Nephron (organoid): ENCODE results near the gene PROK2.
A peak's percentile ranks its signal among the peaks of the same experiment; 100 is the strongest.

Experiments used
- H3K27ac Mint-ChIP-seq, 3 experiments: 2 replicates each; pipeline ENCODE4 v1.8.0; 2020; ENCODE audit warnings: mixed read lengths in 3 of 3, mild to moderate bottlenecking in 2 of 3, moderate library complexity in 1 of 3
- H3K27me3 Mint-ChIP-seq: 2 replicates; pipeline ENCODE4 v1.8.0; 2021; ENCODE audit warnings: low read depth, mild to moderate bottlenecking, moderate library complexity, mixed read lengths
- H3K36me3 Mint-ChIP-seq: 2 replicates; pipeline ENCODE4 v1.8.0; 2020; ENCODE audit warnings: low read depth, mixed read lengths
- H3K4me1 Mint-ChIP-seq: 2 replicates; pipeline ENCODE4 v1.8.0; 2020; ENCODE audit warnings: mixed read lengths
- H3K4me3 Mint-ChIP-seq, 3 experiments: 2 replicates each; pipeline ENCODE4 v1.8.0; 2020; ENCODE audit warnings: mild to moderate bottlenecking in 3 of 3, mixed read lengths in 3 of 3, moderate library complexity in 2 of 3
- H3K9me3 Mint-ChIP-seq: 2 replicates; pipeline ENCODE4 v1.8.0; 2020; ENCODE audit warnings: mixed read lengths
- TF ChIP-seq, protein P1 (sequence below), 3 experiments: fragments of 200-600 bp; sonication (generic); IDR thresholded peaks; one replicate each; pipeline ENCODE4 v1.5.0; 2021; ENCODE audit warnings: antibody characterized with exemption in 3 of 3; ENCODE audit not compliant: unreplicated experiment in 3 of 3

The PROK2 gene

GRCh38 chr3:71786217-71786549 lies 1.2 kb upstream of the PROK2 start:
- peaks cover 84% of the 10 kb centered on the region for H3K27me3 Mint-ChIP-seq
- peaks cover 20% of the 10 kb centered on the region for H3K4me1 Mint-ChIP-seq
- peak overlapping the region; percentile 77 to 87 (median 84) for H3K4me3 Mint-ChIP-seq
- no peak overlapping the region for H3K27ac Mint-ChIP-seq
- TF ChIP-seq, protein P1, sequence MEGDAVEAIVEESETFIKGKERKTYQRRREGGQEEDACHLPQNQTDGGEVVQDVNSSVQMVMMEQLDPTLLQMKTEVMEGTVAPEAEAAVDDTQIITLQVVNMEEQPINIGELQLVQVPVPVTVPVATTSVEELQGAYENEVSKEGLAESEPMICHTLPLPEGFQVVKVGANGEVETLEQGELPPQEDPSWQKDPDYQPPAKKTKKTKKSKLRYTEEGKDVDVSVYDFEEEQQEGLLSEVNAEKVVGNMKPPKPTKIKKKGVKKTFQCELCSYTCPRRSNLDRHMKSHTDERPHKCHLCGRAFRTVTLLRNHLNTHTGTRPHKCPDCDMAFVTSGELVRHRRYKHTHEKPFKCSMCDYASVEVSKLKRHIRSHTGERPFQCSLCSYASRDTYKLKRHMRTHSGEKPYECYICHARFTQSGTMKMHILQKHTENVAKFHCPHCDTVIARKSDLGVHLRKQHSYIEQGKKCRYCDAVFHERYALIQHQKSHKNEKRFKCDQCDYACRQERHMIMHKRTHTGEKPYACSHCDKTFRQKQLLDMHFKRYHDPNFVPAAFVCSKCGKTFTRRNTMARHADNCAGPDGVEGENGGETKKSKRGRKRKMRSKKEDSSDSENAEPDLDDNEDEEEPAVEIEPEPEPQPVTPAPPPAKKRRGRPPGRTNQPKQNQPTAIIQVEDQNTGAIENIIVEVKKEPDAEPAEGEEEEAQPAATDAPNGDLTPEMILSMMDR (IDR thresholded peaks at IDR 0.05; ENCODE audit: unreplicated experiment in 3 of 3): no peak
- no peaks in the 10 kb centered on the region for H3K36me3 Mint-ChIP-seq
- no peaks in the 10 kb centered on the region for H3K9me3 Mint-ChIP-seq

DNA sequence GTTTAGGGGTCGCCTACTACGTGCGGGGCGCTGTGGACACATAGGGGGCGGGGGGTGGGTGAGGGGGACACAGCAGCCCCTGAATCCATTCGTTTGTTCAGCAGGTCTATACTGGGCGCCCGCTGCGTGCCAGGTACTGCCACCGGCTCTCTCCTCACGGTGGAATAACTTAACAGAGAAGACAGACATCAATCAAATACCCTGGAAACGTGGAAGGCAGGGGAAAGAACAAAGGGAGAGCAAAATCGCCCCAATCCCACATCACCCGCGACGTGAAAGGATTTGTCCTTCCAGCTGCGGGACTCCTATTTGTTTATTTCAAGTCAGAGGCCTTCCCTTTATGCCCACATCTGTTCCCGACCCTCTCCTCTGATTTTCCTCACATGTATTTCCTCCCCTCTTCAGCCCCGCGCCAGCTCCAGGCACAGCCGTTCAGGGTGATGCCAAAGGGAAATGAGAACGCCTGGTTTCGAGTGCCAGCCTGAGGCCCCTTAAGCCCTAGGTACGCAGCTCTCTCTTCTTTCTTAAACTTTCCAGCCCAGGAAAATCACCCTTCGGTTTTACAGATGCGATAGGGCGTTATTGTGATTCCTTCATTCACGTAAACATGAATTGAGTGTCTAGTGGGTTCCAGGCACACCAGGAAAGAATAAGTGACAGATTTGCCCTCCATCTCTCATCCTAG lies 726 bp upstream of the PROK2 start:
- Mint-ChIP-seq H3K4me3 (peak overlapping the region; percentile 77 to 87 (median 84)), H3K27ac (no peak overlapping the region), H3K4me1 (peaks cover 20% of the 10 kb centered on the region), H3K9me3 (no peaks in the 10 kb centered on the region), H3K27me3 (peaks cover 84% of the 10 kb centered on the region), H3K36me3 (no peaks in the 10 kb centered on the region)
- TF ChIP-seq, protein P1 (IDR thresholded peaks at IDR 0.05; ENCODE audit: unreplicated experiment in 3 of 3): no peak

GRCh38 chr3:71784201-71784913 lies 591 bp downstream of the PROK2 start:
- H3K36me3 Mint-ChIP-seq: no peaks in the 10 kb centered on the region
- peaks cover 20% of the 10 kb centered on the region for H3K4me1 Mint-ChIP-seq
- H3K27me3 Mint-ChIP-seq: peaks cover 86% of the 10 kb centered on the region
- TF ChIP-seq, protein P1 (IDR thresholded peaks at IDR 0.05; ENCODE audit: unreplicated experiment in 3 of 3): no peak
- peak overlapping the region; percentile 75 to 82 (median 79) for H3K4me3 Mint-ChIP-seq
- no peak overlapping the region for H3K27ac Mint-ChIP-seq
- H3K9me3 Mint-ChIP-seq: no peaks in the 10 kb centered on the region

DNA sequence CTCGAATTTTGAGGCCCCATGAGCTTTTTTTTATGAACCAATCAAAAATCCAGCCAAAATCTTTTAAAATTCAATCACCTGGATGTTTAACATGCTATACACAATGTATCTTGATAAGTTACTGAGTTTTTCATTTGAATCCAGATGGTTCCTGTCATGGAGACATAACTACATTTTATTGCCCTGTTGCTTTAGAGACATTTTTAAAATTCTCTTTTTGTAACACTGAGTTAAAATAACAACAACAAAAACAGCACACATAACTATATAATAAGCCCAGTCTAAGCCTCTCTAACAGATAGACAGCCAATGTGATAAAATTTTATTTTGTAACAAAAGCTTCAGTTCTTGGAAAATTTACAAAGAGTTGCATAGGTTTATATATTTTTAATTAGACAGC lies 1.8 kb downstream of the PROK2 start:
- Mint-ChIP-seq H3K36me3 (no peaks in the 10 kb centered on the region), H3K27me3 (peaks cover 97% of the 10 kb centered on the region), H3K9me3 (no peaks in the 10 kb centered on the region), H3K4me1 (peaks cover 20% of the 10 kb centered on the region), H3K27ac (no peak overlapping the region), H3K4me3 (peak overlapping the region in 1 of 3 experiments; percentile 15)
- TF ChIP-seq, protein P1 (IDR thresholded peaks at IDR 0.05; ENCODE audit: unreplicated experiment in 3 of 3): no peak

GRCh38 chr3:71780430-71780829 lies 4.5 kb downstream of the PROK2 start:
- Mint-ChIP-seq H3K27me3 (peaks cover 81% of the 10 kb centered on the region), H3K27ac (no peak overlapping the region), H3K4me3 (no peak overlapping the region), H3K4me1 (peaks cover 10% of the 10 kb centered on the region), H3K9me3 (no peaks in the 10 kb centered on the region), H3K36me3 (no peaks in the 10 kb centered on the region)
- TF ChIP-seq, protein P1 (IDR thresholded peaks at IDR 0.05; ENCODE audit: unreplicated experiment in 3 of 3): no peak
